Trophoblast cell (in vitro differentiated cells and primary cell): ENCODE measurements around the gene FSTL4.

ENCODE experiments used
- DNase-seq, 2 donors: peaks; one replicate each; pipeline ENCODE4 v3.0.0-alpha.2; 2016
- H2AFZ ChIP-seq: 2 replicates; pipeline ENCODE4 v1.6.1; 2013; ENCODE audit warnings: low read length, moderate library complexity, mild to moderate bottlenecking; ENCODE audit not compliant: insufficient read depth, poor library complexity
- H2AK5ac ChIP-seq: 2 replicates; pipeline ENCODE4 v1.6.1; 2013; ENCODE audit warnings: mild to moderate bottlenecking, low read length
- H2BK120ac ChIP-seq: 2 replicates; pipeline ENCODE4 v1.6.1; 2013; ENCODE audit warnings: low read length, mild to moderate bottlenecking, moderate library complexity; ENCODE audit not compliant: insufficient read depth, poor library complexity
- H2BK12ac ChIP-seq: 2 replicates; pipeline ENCODE4 v1.6.1; 2013; ENCODE audit warnings: mild to moderate bottlenecking, low read length, moderate library complexity
- H2BK5ac ChIP-seq: 2 replicates; pipeline ENCODE4 v1.6.1; 2013; ENCODE audit warnings: low read length, low read depth, moderate library complexity, mild to moderate bottlenecking; ENCODE audit not compliant: poor library complexity
- H3K14ac ChIP-seq: 2 replicates; pipeline ENCODE4 v1.6.1; 2013; ENCODE audit warnings: mild to moderate bottlenecking, low read length
- H3K18ac ChIP-seq: 2 replicates; pipeline ENCODE4 v1.6.1; 2013; ENCODE audit warnings: mild to moderate bottlenecking, low read length
- H3K23ac ChIP-seq: 2 replicates; pipeline ENCODE4 v1.6.1; 2013; ENCODE audit warnings: low read length
- H3K27ac ChIP-seq: 2 replicates; pipeline ENCODE4 v1.5.1; 2013; ENCODE audit warnings: low read depth, mild to moderate bottlenecking, inconsistent platforms, low read length, moderate library complexity
- H3K27me3 ChIP-seq: 2 replicates; pipeline ENCODE4 v1.6.1; 2013; ENCODE audit warnings: inconsistent platforms, mild to moderate bottlenecking, low read length, moderate library complexity; ENCODE audit not compliant: insufficient read depth
- H3K36me3 ChIP-seq, 2 experiments: 1 replicate in 1 of 2; 2 replicates in 1 of 2; pipeline ENCODE4 v1.6.1; 2013; ENCODE audit warnings: low read length in 2 of 2, mild to moderate bottlenecking in 2 of 2, moderate library complexity in 1 of 2; ENCODE audit not compliant: insufficient read depth in 2 of 2, control insufficient read depth in 1 of 2
- H3K4ac ChIP-seq: 2 replicates; pipeline ENCODE4 v1.6.1; 2013; ENCODE audit warnings: low read depth, mild to moderate bottlenecking, low read length, moderate library complexity
- H3K4me1 ChIP-seq, 2 experiments: 1 replicate in 1 of 2; 2 replicates in 1 of 2; pipeline ENCODE4 v1.6.1; 2013; ENCODE audit warnings: low read length in 2 of 2, mild to moderate bottlenecking in 2 of 2, moderate library complexity in 1 of 2; ENCODE audit not compliant: insufficient read depth in 2 of 2, control insufficient read depth in 1 of 2
- H3K4me2 ChIP-seq: 2 replicates; pipeline ENCODE4 v1.6.1; 2013; ENCODE audit warnings: inconsistent platforms, mild to moderate bottlenecking, low read length, moderate library complexity
- H3K4me3 ChIP-seq: 2 replicates; pipeline ENCODE4 v1.5.1; 2013; ENCODE audit warnings: mild to moderate bottlenecking, low read depth, low read length, inconsistent platforms
- H3K79me1 ChIP-seq: one replicate; pipeline ENCODE4 v1.6.1; 2013; ENCODE audit warnings: low read length
- H3K79me2 ChIP-seq: 2 replicates; pipeline ENCODE4 v1.6.1; 2013; ENCODE audit warnings: low read length, mild to moderate bottlenecking; ENCODE audit not compliant: control insufficient read depth, insufficient read depth, poor library complexity
- H3K9ac ChIP-seq: 2 replicates; pipeline ENCODE4 v1.6.1; 2013; ENCODE audit warnings: mild to moderate bottlenecking, low read length
- H3K9me3 ChIP-seq: 2 replicates; pipeline ENCODE4 v1.6.1; 2013; ENCODE audit warnings: low read depth, mild to moderate bottlenecking, control low read depth, inconsistent platforms, low read length; ENCODE audit not compliant: insufficient read depth
- H4K12ac ChIP-seq: 2 replicates; pipeline ENCODE4 v1.6.1; 2013; ENCODE audit warnings: low read depth, mild to moderate bottlenecking, low read length, moderate library complexity
- H4K8ac ChIP-seq: 2 replicates; pipeline ENCODE4 v1.6.1; 2013; ENCODE audit warnings: low read depth, mild to moderate bottlenecking, low read length, moderate library complexity
- H4K91ac ChIP-seq: one replicate; pipeline ENCODE4 v1.6.1; 2013; ENCODE audit warnings: low read depth, mild to moderate bottlenecking, low read length, moderate library complexity
- WGBS: extraction: QIAGEN DNeasy Blood & Tissue Kit; methylation state at CpG from one replicate; pipeline ENCODE4 v1.1.7; 2013; ENCODE audit warnings: missing lambda C conversion rate; ENCODE audit not compliant: insufficient read length, insufficient coverage; ENCODE audit errors: extremely low coverage; 5-methylcytosine and 5-hydroxymethylcytosine counted together

The FSTL4 gene

DNA sequence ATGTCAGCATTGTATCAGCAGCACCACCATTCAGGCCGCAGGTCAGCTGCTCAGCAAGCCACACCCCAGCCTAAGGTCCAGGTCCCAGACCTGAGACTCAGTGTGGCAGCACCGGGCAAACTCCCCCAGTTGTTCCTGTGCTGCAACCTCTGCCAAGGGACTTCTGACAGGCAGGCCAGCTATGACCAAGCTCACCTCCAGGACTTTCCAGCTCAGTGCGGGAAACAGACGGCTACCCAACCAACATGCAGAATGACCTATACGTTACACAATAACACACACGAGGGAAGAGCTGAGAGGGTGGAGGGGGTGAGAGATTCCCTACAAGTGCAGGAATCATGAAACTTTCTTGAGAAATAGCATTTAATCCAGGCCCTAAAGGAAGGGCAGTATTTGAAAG lies 143.7 kb downstream of the FSTL4 start:
- no peak overlapping the region for H3K23ac ChIP-seq
- no peak overlapping the region for H2AK5ac ChIP-seq
- H2BK120ac ChIP-seq, result no peak overlapping the region
- H4K8ac ChIP-seq, result no peak overlapping the region
- H3K9ac ChIP-seq, result no peak overlapping the region
- no peaks in the 10 kb centered on the region for H3K79me2 ChIP-seq
- no peak overlapping the region for H3K4ac ChIP-seq
- no peaks in the 10 kb centered on the region for H3K27me3 ChIP-seq
- peaks cover 0 to 3% of the 10 kb centered on the region in 2 experiments for H3K4me1 ChIP-seq
- H2AFZ ChIP-seq, result no peak overlapping the region
- H3K4me2 ChIP-seq, result no peak overlapping the region
- H4K91ac ChIP-seq, result no peak overlapping the region
- peaks cover 2% of the 10 kb centered on the region for H3K9me3 ChIP-seq
- no peak overlapping the region for H3K4me3 ChIP-seq
- H2BK12ac ChIP-seq, result no peak overlapping the region
- H4K12ac ChIP-seq, result no peak overlapping the region
- no peak overlapping the region for H3K27ac ChIP-seq
- no peaks in the 10 kb centered on the region for H3K36me3 ChIP-seq
- no peak overlapping the region for H3K14ac ChIP-seq
- no peak overlapping the region for H3K18ac ChIP-seq
- H2BK5ac ChIP-seq, result no peak overlapping the region
- no peaks in the 10 kb centered on the region for H3K79me1 ChIP-seq
- WGBS, result no CpG with 5 or more reads among the region's 6 CpGs
- DNase-seq, result no peak

- WGBS, result no CpG with 5 or more reads among the region's 4 CpGs
- no peak overlapping the region for H2BK12ac ChIP-seq
- H3K9me3 ChIP-seq, result peaks cover 2% of the 10 kb centered on the region
- no peaks in the 10 kb centered on the region for H3K79me2 ChIP-seq
- H3K4me2 ChIP-seq, result no peak overlapping the region
- H3K27ac ChIP-seq, result no peak overlapping the region
- H4K91ac ChIP-seq, result no peak overlapping the region
- H3K18ac ChIP-seq, result no peak overlapping the region
- no peaks in the 10 kb centered on the region for H3K27me3 ChIP-seq
- H3K4ac ChIP-seq, result no peak overlapping the region
- no peak for DNase-seq
- no peaks in the 10 kb centered on the region for H3K79me1 ChIP-seq
- no peaks in the 10 kb centered on the region for H3K4me1 ChIP-seq
- H3K23ac ChIP-seq, result no peak overlapping the region
- no peak overlapping the region for H2AK5ac ChIP-seq
- H4K8ac ChIP-seq, result no peak overlapping the region
- no peak overlapping the region for H2BK120ac ChIP-seq
- H3K4me3 ChIP-seq, result no peak overlapping the region
- no peak overlapping the region for H4K12ac ChIP-seq
- no peaks in the 10 kb centered on the region for H3K36me3 ChIP-seq
- H3K9ac ChIP-seq, result no peak overlapping the region
- H2BK5ac ChIP-seq, result no peak overlapping the region
- H3K14ac ChIP-seq, result no peak overlapping the region
- no peak overlapping the region for H2AFZ ChIP-seq
Observed at GRCh38 chr5:133467826-133468463, 144.4 kb downstream of the FSTL4 start.

DNA sequence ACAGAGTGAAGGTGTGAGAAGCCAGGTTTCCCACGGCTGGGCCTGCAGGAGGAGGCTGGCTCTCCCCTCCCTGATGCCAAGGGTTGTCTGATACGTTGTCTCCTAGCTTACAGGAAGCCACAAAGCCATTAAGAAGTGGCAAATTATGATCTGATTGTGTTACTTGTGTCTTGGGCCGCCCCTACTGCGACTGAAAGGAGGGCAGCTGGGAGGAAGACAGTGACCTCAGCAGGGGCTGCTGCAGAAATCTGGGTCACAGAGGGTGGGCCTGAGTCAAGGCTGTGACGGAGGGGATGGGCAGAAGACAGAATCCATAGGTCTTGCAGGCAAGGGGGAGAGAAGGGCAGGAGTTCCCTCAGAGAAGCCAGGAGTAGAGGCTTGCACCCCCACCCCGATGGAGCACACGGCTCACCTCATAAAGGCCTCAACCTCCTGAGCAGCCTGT lies 145.0 kb downstream of the FSTL4 start:
- Histone ChIP-seq H3K9ac (no peak overlapping the region), H2AFZ (no peak overlapping the region), H2BK5ac (no peak overlapping the region), H3K36me3 (no peaks in the 10 kb centered on the region), H2BK120ac (no peak overlapping the region), H4K12ac (no peak overlapping the region), H3K4me1 (no peaks in the 10 kb centered on the region), H3K27ac (no peak overlapping the region), H2AK5ac (no peak overlapping the region), H3K4me2 (no peak overlapping the region), H3K18ac (no peak overlapping the region), H3K27me3 (no peaks in the 10 kb centered on the region), H3K9me3 (peaks cover 2% of the 10 kb centered on the region), H3K14ac (no peak overlapping the region), H4K8ac (no peak overlapping the region), H3K79me2 (no peaks in the 10 kb centered on the region), H3K79me1 (no peaks in the 10 kb centered on the region), H2BK12ac (no peak overlapping the region), H4K91ac (no peak overlapping the region), H3K4ac (no peak overlapping the region), H3K4me3 (no peak overlapping the region), H3K23ac (no peak overlapping the region)
- no peak for DNase-seq
- WGBS, result no CpG with 5 or more reads among the region's 7 CpGs

DNA sequence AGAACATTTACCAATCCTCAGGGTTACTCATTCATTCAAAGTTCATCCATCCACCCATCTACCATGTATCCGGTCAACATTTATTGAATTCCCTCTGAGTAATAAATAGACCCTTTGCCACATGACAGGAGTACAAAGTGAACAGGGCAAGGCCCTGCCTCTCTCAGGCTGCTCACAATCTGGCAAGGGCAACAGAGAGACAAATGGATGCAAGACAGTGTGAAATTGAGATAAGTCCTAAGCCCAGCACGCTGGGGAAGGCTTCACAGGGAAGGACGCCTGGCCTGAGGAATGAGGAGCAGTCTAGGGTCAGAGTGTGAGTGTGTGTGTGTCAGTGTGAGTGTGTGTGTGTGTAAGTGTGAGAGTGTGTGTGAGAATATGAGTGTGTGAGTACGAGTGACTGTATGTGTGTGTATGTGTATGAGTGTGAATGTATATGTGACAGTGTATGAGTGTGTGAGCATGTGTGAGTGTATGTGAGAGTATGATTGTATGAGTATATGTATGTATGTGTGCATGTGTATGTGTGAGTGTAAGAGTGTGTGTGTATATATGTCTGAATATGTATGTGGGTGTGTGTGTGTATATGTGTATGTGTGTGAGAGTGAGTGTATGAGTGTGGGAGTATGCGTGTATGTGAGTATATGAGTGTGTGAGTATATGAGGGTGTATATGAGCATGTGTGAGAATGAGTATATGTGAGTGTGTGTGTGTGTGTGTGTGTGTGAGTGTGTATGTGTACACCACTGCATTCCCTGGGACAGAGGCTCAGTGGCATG lies 145.6 kb downstream of the FSTL4 start:
- no peaks in the 10 kb centered on the region for H3K79me2 ChIP-seq
- no peaks in the 10 kb centered on the region for H3K36me3 ChIP-seq
- H2BK5ac ChIP-seq, result no peak overlapping the region
- H3K27me3 ChIP-seq, result no peaks in the 10 kb centered on the region
- no peak overlapping the region for H2BK12ac ChIP-seq
- peaks cover 2% of the 10 kb centered on the region for H3K9me3 ChIP-seq
- no peak overlapping the region for H3K9ac ChIP-seq
- H4K12ac ChIP-seq, result no peak overlapping the region
- H3K14ac ChIP-seq, result no peak overlapping the region
- no peak overlapping the region for H3K27ac ChIP-seq
- H3K79me1 ChIP-seq, result no peaks in the 10 kb centered on the region
- no peak overlapping the region for H2AK5ac ChIP-seq
- no peak overlapping the region for H4K8ac ChIP-seq
- H3K4me3 ChIP-seq, result peak overlapping the region; percentile 2
- H2AFZ ChIP-seq, result no peak overlapping the region
- no peak overlapping the region for H2BK120ac ChIP-seq
- no peak overlapping the region for H3K4me2 ChIP-seq
- no peak overlapping the region for H3K18ac ChIP-seq
- no peak overlapping the region for H3K4ac ChIP-seq
- peak overlapping the region; percentile 24 for H3K23ac ChIP-seq
- DNase-seq, result no peak
- WGBS, result 100% methylated on average over 2 of the region's 5 CpGs
- H3K4me1 ChIP-seq, result no peaks in the 10 kb centered on the region
- H4K91ac ChIP-seq, result no peak overlapping the region
